ENCODE measurements around the gene SORCS1. TPM values are rescaled to one million over a fixed set of nuclear protein-coding genes. Genes with fewer than 3 reads are reported as not detected.

The SORCS1 gene
- total RNA-seq, 1 experiment from 2014 or later = 1.7 TPM

DNA sequence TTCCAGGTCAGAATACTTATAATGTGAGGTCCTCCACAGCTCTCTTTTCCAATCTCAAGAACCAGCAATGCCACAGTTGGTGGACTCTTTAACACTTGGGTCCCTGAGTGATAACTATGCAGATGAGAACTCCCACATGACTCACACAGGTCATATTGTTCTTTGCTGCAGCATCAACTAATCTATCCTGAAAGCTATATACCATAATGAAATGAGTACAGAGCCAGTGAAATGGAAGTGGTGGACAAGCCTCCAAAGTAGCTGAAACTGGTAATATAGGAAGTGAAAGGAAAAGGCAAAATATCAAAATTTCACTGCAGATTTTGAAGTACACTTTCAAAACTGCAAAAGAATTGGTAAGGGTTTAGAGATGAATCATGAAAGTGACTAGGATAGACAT, 45.6 kb downstream of the SORCS1 start:
- no peak for DNase-seq
- Histone ChIP-seq H3K56ac (ENCODE audit: insufficient read length, low read depth, low read length) (no peak overlapping the region), H3K14ac (ENCODE audit: insufficient read depth, low read length) (no peak overlapping the region), H3T11ph (ENCODE audit: low read length) (no peak overlapping the region), H2AK5ac (ENCODE audit: insufficient read length, low read length) (no peak overlapping the region), H2AFZ (ENCODE audit: low read length) (no peak overlapping the region), H3K9me3 (ENCODE audit: control insufficient read depth, low read depth, low read length) (no peaks in the 10 kb centered on the region), H3K23me2 (ENCODE audit: insufficient read length, low read depth, low read length, poor library complexity, severe bottlenecking) (no peaks in the 10 kb centered on the region), H3K27me3 (ENCODE audit: insufficient read depth, low read length) (no peaks in the 10 kb centered on the region), H4K20me1 (ENCODE audit: control insufficient read depth, insufficient read depth, insufficient read length) (no peaks in the 10 kb centered on the region), H4K8ac (replicated peaks; ENCODE audit: insufficient read length, low read depth, low read length) (no peak overlapping the region), H2BK15ac (ENCODE audit: low read depth, low read length) (no peak overlapping the region), H4K5ac (ENCODE audit: insufficient read length, low read depth, low read length) (no peak overlapping the region), H3K23ac (ENCODE audit: insufficient read length, low read depth, low read length) (no peak overlapping the region), H3K27ac (ENCODE audit: insufficient read length, low read depth, low read length) (no peak overlapping the region), H3K79me1 (ENCODE audit: insufficient read depth, low read depth, low read length, poor library complexity, severe bottlenecking) (no peaks in the 10 kb centered on the region), H3K4ac (ENCODE audit: low read depth, low read length) (no peak overlapping the region), H4K91ac (ENCODE audit: insufficient read length, low read depth, low read length) (no peak overlapping the region), H3K4me2 (ENCODE audit: insufficient read depth, insufficient read length, low read length) (no peak overlapping the region), H2BK120ac (ENCODE audit: low read depth, low read length, poor library complexity, severe bottlenecking) (no peak overlapping the region), H3K79me2 (ENCODE audit: insufficient read depth, low read length) (no peaks in the 10 kb centered on the region), H3K9ac (ENCODE audit: extremely low read depth, insufficient read length, low read length) (no peak overlapping the region), H2BK5ac (ENCODE audit: insufficient read length, low read length) (no peak overlapping the region), H2BK12ac (ENCODE audit: insufficient read length, low read depth, low read length) (no peak overlapping the region), H3K18ac (ENCODE audit: insufficient read length, low read depth, low read length) (no peak overlapping the region), H3K4me1 (ENCODE audit: insufficient read depth, low read length) (no peaks in the 10 kb centered on the region), H2BK20ac (ENCODE audit: low read depth, low read length, poor library complexity, severe bottlenecking) (no peak overlapping the region)
- TF ChIP-seq, protein P1, sequence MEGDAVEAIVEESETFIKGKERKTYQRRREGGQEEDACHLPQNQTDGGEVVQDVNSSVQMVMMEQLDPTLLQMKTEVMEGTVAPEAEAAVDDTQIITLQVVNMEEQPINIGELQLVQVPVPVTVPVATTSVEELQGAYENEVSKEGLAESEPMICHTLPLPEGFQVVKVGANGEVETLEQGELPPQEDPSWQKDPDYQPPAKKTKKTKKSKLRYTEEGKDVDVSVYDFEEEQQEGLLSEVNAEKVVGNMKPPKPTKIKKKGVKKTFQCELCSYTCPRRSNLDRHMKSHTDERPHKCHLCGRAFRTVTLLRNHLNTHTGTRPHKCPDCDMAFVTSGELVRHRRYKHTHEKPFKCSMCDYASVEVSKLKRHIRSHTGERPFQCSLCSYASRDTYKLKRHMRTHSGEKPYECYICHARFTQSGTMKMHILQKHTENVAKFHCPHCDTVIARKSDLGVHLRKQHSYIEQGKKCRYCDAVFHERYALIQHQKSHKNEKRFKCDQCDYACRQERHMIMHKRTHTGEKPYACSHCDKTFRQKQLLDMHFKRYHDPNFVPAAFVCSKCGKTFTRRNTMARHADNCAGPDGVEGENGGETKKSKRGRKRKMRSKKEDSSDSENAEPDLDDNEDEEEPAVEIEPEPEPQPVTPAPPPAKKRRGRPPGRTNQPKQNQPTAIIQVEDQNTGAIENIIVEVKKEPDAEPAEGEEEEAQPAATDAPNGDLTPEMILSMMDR (conservative IDR thresholded peaks at IDR 0.05) = no peak
- no peak overlapping the region for H3K4me3 Mint-ChIP-seq
- H3K36me3 Mint-ChIP-seq (ENCODE audit: insufficient read depth in 1 of 3, low read depth in 3 of 3) = no peaks in the 10 kb centered on the region
- no peaks in the 10 kb centered on the region for H3K4me1 Mint-ChIP-seq
- H3K9me3 Mint-ChIP-seq = no peaks in the 10 kb centered on the region; a peak in 1 of 5 replicates
- H3K27ac Mint-ChIP-seq = no peak overlapping the region
- H3K27me3 Mint-ChIP-seq (ENCODE audit: low read depth) = no peaks in the 10 kb centered on the region

All from H9 (cell line).